Limb (tissue), 2 donors: Measurements from ENCODE around the gene NCKAP5.

ENCODE experiments used
- DNase-seq, 2 donors: peaks; one replicate each; pipeline ENCODE4 v3.0.0-alpha.2; 2016; ENCODE audit errors: extremely low spot score in 2 of 2

NCKAP5 gene

GRCh38 chr2:133389569-133389968 lies 178.7 kb downstream of the NCKAP5 start:
- no peak for DNase-seq

- no peak for DNase-seq
These were observed 185.7 kb downstream of the NCKAP5 start for GRCh38 chr2:133382566-133382965.

DNA sequence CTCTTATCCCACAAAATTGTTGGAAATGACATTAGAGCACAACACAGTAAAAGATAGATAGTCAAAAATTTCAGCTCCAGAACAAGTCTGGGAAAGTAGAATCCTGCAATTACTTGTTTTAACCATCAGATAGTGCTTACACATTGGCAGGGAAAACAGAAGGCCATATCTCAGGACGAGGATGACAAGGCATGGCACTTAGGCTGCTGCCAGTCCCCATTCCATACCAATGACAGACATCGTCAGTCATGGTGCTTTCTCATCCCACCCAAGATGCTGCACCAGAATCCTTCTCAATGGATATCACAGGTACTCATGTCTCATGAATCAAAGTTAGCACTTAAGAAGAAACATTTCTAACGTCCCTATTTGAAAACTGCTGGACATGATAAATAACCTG lies 187.3 kb downstream of the NCKAP5 start:
- DNase-seq, result no peak

DNA sequence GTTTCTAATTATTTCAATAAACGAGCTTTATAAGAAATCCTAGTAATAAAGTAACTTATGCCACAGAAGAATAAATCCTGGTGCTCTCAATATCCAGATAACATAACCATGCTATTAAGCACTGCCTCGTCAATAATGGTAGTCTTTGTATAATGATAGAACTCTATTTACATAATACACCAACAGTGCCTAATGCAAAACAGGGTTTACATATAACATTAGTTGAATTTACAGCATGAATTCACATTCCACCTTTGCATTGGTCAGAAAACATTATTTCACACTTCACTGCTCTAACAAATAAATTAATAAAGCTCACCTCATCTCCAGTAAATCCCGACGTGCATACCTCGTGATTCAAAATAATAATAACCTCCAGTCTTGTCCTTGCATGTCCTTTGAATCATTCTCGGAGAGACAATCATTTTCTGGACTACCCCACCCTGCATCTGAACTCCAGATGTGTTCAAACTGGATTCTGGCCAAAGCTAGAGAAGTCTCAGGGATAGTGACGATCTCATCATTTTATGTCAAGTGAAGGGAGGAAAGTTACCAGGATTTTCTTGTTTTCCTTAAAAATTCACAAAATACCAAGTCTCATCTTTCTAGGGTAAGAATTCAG lies 189.2 kb downstream of the NCKAP5 start:
- DNase-seq, result no peak

GRCh38 chr2:133378386-133378785 lies 189.9 kb downstream of the NCKAP5 start:
- no peak for DNase-seq

- no peak for DNase-seq
These were observed 190.7 kb downstream of the NCKAP5 start for GRCh38 chr2:133377599-133377998.

DNA sequence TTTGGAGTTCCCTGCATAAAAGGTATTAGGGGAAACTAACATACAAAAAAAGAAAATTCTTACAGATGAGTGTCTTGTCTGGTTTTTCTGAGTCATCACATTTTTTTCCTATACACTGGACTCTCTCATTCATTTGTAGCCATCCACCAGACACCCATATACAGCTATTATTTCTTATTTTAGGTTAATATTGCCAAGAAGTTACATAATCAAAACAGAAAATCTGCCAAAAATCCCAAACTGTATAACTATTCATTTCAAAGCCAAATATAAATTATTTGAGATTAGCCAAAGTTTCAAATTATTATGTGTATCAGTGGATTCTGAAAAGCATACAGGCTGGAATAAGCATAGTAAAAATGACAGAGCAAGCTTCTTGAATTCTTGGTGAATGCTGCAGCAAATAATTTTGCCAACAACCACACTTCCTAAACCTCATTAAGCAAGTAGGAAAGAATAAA lies 191.2 kb downstream of the NCKAP5 start:
- DNase-seq, result no peak

DNA sequence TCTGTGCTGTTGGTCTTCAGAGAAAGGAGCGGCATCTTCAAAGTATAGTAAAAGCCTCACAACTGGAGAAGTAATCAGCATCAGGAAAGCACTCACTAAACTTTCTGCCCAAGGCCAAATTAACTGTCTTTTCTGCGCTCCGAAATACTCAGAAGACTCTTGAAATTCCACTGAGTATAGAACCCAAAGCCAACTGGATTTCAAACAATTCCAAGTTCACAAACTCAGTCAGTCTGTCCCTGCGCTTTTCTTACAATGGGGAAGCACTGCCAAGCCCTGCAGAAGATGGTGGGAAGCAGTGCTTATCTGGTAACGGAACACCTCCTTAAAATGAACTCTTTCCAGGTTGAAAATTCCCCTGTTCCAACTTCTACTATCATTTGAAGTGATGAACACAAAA lies 193.5 kb downstream of the NCKAP5 start:
- DNase-seq, result no peak

DNA sequence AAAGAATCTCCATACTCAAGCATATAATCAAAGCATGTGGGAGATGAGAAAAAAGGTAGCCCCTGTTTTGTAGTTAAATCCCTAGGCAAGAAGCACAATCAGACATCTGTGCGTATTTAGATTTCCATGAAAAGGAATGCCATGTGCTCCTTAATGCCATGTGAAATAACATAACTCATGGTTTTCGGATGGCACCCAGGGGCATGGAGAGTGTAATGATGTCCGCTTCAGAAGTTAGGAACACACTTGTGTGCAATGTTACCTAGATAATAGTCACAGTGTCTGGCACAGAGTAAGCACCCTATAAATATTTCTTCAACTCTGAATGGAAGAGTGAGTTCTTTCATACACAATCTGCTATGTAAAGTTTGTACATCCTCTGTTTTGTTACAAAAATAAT lies 197.0 kb downstream of the NCKAP5 start:
- no peak for DNase-seq

DNA sequence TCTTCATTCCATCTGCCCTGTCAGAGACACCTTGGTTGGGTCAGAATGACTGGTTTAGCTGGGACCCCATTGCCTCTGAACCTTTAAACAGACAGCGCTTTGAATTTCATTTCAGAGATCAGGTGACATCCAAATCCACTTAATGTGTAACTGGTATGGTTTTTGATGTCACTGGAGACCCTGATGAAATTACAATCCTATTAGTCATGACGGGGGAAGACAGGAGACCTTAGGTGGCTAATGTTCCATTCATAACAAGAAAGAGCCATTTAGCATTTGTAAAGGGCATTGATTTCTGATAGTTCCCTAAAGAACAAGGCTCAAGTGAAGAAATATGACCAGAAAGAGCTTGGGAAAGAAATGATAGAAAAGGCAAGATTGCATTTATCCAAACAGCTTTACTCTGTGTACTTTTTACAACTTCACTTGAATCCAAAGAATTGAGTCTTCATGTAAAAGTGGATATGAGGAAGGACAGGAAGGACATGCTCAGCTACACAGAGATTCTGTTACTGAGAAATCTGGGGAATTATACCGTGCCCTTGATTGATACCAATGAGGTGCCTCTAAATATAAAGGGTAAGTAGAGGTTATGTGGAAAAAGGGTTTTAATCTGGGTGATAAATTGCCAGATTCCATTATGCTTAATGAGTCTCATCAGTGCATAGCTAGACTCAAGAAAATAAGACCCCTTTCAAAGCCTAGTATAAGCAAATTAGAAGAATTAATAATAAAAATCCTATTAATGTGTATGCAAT lies 198.2 kb downstream of the NCKAP5 start:
- DNase-seq, result no peak

GRCh38 chr2:133365117-133365516 lies 203.1 kb downstream of the NCKAP5 start:
- DNase-seq, result no peak

DNA sequence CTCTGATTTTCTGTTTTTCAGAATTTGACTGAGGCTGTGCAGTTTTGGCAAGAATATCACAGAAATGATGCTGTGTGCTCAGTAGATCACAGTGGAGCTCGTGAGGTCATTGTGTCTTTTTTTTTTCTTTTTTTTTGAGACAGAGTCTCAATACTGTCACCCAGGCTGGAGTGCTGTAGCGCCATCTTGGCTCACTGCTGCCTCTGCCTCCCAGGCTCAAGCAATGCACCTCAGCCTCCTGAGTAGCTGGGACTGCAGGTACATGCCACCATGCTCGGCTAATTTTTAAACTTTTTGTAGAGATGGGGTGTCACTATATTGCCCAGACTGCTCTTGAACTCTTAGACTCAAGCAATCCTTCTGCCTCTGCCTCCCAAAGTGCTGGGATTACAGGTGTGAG lies 203.6 kb downstream of the NCKAP5 start:
- no peak for DNase-seq

DNA sequence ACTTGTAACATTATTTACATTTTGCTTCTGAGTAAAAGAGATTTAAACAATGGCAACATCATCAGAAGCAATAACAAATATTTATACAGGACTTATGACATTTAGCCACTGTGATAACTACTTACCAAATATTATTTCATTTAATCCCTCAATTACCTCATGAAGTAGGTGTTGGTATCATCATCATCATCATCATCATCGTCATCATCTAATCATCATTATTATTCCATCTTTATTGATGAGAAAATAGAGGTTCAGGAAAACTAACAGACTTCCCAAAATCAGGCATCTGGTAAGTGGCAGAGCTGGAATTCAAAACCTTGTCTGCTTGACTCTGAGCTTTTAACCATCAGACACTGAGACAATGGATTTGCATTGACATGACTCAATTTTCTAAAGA lies 204.4 kb downstream of the NCKAP5 start:
- DNase-seq, result no peak

- DNase-seq, result peak in 1 of 2 donors; percentile 60
These were observed 206.2 kb downstream of the NCKAP5 start for GRCh38 chr2:133362061-133362476.

DNA sequence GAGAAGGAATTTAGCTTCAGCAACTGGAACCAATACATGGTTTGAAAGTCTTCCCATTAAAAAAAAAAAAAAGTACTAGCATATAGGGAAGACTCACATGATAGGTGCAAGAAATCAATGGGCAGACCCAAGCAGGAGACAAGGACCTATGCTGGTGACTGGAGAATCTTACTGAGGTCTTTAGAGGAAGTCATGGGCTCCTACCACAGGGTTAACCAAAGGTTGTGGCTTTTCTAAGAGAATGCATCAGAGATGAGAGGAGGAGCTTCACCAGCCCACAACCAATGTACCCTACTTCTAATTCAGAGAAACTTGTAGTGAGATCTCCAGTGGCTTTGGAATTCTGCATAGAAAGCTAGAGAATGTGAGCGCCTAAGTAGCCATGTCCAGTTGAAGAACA lies 207.4 kb downstream of the NCKAP5 start:
- no peak for DNase-seq

DNA sequence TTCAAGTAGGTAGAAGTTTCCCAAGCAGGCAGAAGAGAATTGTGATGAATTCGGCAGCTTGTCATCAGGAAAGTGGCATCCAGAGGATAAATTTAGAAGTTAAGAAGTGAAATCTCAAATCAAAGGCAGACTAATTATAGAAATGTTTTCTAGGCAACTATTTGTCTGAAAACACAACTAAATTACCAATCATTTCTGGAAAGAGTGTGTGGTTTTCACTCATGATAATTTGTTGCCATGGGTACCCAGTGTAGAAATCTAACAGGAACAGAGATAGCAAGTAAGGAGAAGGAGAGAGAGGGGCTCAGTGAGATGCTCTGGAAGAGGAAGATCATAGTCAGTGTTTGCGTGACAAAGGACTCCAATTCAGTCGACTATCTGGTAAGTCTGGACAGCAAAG lies 208.1 kb downstream of the NCKAP5 start:
- no peak for DNase-seq

- DNase-seq, result no peak
These were observed 215.5 kb downstream of the NCKAP5 start for GRCh38 chr2:133352719-133353118.

DNA sequence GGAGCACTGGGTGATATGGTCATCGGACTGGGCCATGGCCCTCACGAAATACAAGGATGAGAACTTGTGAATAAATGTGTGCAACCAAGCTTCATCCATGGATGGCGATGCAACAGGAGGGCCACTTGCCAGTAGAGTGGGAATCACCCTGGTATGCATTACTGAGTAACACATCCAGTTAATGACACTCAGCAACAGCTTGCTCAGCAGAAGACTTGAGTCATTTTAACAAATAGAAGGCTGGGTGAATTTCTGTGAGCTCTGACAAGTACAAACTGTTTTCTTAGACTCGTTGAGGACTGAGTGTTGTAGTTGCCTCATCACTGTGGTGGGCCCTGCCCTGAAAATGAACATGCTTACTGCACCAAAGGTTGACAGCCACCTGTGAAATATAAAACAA lies 221.6 kb downstream of the NCKAP5 start:
- no peak for DNase-seq

DNA sequence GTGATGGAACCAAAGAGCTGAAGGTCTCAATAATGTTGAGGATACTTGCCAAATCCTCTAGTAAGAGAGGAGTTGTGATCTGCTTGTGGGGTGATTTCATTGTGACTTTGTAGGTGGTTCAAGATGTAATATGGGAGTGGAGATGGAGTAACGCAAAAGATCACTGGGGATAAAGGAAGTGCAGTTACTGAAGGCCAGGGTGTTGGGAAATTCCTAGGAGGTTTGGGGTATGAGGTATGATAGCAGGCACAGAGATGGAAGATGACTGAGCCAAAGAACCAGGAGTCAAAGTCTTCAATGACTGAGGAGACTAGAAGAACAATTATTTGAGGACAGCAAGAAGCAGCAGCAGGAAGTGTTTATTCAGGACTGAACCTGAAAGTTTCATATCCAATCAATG lies 222.6 kb downstream of the NCKAP5 start:
- no peak for DNase-seq

DNA sequence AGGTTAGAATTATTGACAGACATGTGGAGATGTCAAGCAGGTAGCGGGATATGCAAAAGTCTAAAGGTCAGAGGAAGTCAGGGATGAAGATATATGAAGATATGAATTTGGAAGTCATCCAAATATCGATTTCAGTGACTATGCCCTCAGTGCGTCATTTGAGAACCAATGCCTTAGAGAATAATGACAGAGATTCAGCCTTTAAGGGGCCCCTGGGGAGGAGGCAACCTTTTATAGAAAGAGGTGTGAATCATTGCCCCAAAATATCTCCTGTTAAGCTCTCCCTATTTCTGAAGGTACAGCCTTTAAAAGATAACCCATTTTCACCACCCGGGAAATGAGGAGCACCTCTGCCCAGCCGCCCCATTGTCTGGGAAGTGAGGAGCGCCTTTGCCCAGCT lies 223.4 kb downstream of the NCKAP5 start:
- no peak for DNase-seq

DNA sequence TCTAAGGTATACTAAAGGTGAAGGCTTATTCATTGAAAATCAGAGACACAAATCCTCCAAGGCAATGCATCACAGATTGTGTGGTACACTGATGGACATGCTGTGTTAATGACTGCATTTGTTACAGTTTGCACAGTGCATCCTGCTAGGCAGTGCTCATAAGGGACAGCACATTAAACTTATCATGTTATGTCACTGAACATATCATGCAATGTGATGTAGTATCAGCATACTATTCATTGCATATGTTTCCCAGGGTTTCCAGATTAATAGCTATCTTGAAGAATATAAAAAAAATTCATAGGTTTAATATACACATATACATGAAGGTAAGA lies 225.3 kb downstream of the NCKAP5 start:
- DNase-seq, result no peak

DNA sequence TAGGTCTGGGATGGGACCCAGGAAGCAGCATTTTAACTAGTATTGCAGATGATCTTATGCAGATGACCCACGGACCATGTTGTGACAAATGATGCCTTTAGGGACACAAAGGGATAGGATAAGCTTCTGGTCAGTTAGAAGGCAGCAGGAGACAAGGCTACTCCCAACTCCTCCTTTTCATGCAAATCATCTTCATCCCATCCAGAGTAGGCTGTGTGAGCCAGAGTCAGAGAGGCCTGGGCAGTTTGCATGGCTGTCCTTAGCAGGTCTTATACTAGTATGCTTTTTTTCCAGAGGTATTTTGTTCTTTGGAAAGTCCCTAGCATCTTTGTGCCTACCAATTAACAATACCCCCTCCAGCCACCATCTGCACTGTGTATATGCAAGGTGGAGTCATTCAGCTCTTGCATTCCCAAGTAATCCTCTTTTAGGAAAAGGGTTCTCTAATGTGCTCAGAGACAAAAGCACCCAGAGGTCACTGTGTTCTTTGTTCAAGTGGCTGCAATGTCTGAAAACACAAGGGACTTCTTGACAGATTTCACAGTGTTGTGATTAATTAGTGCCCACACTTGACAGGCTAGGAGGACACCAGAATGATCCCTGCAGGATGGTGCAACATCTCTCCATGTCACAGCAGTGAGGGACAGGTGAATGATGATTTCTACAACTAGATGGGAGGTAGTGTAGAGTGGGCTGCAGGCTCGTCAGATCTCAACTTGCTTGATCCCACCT lies 225.8 kb downstream of the NCKAP5 start:
- DNase-seq, result no peak

DNA sequence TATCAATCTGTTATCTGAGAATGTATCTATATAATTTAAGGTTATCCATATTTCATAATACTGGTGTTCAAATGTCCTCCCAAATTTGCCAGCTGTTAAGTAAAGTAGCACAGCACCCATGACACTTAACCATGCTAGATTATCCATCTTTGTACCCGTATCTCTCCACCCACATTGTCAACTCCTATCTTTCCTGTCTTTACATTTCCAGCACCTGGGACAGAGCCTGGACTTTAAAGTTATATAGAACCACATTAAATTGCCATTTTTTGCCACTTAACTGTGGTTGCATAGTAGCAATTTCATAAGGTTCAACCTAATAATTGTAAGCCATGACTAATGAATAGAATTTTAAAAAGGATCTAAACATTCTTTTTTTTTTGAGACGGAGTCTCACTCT lies 226.7 kb downstream of the NCKAP5 start:
- no peak for DNase-seq
